Measurements from ENCODE around the gene HSPA12A.

HSPA12A gene

GRCh38 chr10:116673866-116674265, 68.5 kb downstream of the HSPA12A start:
- no peak for TF ChIP-seq Cebpa-rat (IDR thresholded peaks at IDR 0.05)
- Histone ChIP-seq H3K27ac (no peak overlapping the region), H3K4me2 (no peak overlapping the region), H3K4me1 (no peaks in the 10 kb centered on the region), H3K36me3 (no peaks in the 10 kb centered on the region), H3K9me3 (replicated peaks in 1 of 11) (no peaks in the 10 kb centered on the region), H3K27me3 (no peaks in the 10 kb centered on the region), H4K20me1 (no peaks in the 10 kb centered on the region; a peak in 1 of 22 replicates), H3K9ac (no peak overlapping the region), H3K4me3 (no peak overlapping the region)

GRCh38 chr10:116672891-116673290, 69.5 kb downstream of the HSPA12A start:
- no peaks in the 10 kb centered on the region for H3K36me3 ChIP-seq
- no peaks in the 10 kb centered on the region for H3K4me1 ChIP-seq
- no peaks in the 10 kb centered on the region for H3K9me3 ChIP-seq (replicated peaks in 1 of 11)
- H4K20me1 ChIP-seq: no peaks in the 10 kb centered on the region; a peak in 1 of 22 replicates
- TF ChIP-seq Cebpa-rat (IDR thresholded peaks at IDR 0.05): no peak
- H3K9ac ChIP-seq: no peak overlapping the region
- no peak overlapping the region for H3K27ac ChIP-seq
- no peak overlapping the region for H3K4me3 ChIP-seq
- no peaks in the 10 kb centered on the region for H3K27me3 ChIP-seq
- H3K4me2 ChIP-seq: no peak overlapping the region

- no peaks in the 10 kb centered on the region for H3K36me3 ChIP-seq
- no peak overlapping the region for H3K4me2 ChIP-seq
- no peak overlapping the region for H3K27ac ChIP-seq
- no peak overlapping the region for H3K9ac ChIP-seq
- H3K4me3 ChIP-seq: no peak overlapping the region
- no peaks in the 10 kb centered on the region for H3K4me1 ChIP-seq
- no peaks in the 10 kb centered on the region; a peak in 1 of 22 replicates for H4K20me1 ChIP-seq
- TF ChIP-seq Cebpa-rat (IDR thresholded peaks at IDR 0.05): no peak
- H3K9me3 ChIP-seq (replicated peaks in 1 of 11): peaks cover 0 to 6% (median 0%) of the 10 kb centered on the region in 11 experiments; a peak in 1 of 22 replicates
- H3K27me3 ChIP-seq: no peaks in the 10 kb centered on the region
These were observed 71.0 kb downstream of the HSPA12A start for GRCh38 chr10:116671274-116671926.

- no peak overlapping the region for H3K4me3 ChIP-seq
- no peaks in the 10 kb centered on the region for H3K4me1 ChIP-seq
- no peak for TF ChIP-seq Cebpa-rat (IDR thresholded peaks at IDR 0.05)
These were observed 71.7 kb downstream of the HSPA12A start for GRCh38 chr10:116670706-116671105.

GRCh38 chr10:116669832-116670644, 72.3 kb downstream of the HSPA12A start:
- no peak overlapping the region for H3K27ac ChIP-seq
- no peak overlapping the region for H3K4me2 ChIP-seq
- H3K4me3 ChIP-seq: no peak overlapping the region
- no peaks in the 10 kb centered on the region for H3K36me3 ChIP-seq
- no peak overlapping the region for H3K9ac ChIP-seq
- no peak for TF ChIP-seq Cebpa-rat (IDR thresholded peaks at IDR 0.05)
- H3K9me3 ChIP-seq (replicated peaks in 1 of 11): peaks cover 0 to 6% (median 0%) of the 10 kb centered on the region in 11 experiments; a peak in 1 of 22 replicates
- no peaks in the 10 kb centered on the region; a peak in 1 of 22 replicates for H4K20me1 ChIP-seq
- no peaks in the 10 kb centered on the region for H3K27me3 ChIP-seq
- no peaks in the 10 kb centered on the region for H3K4me1 ChIP-seq

More at GRCh38 chr10:116670706-116671105, 71.7 kb downstream of the HSPA12A start:
- Histone ChIP-seq H4K20me1 (no peaks in the 10 kb centered on the region; a peak in 1 of 22 replicates), H3K9me3 (replicated peaks in 1 of 11) (peaks cover 0 to 6% (median 0%) of the 10 kb centered on the region in 11 experiments; a peak in 1 of 22 replicates), H3K27ac (no peak overlapping the region), H3K36me3 (no peaks in the 10 kb centered on the region), H3K4me2 (no peak overlapping the region), H3K9ac (no peak overlapping the region), H3K27me3 (no peaks in the 10 kb centered on the region)

- Histone ChIP-seq H3K27ac (no peak overlapping the region), H3K4me1 (no peaks in the 10 kb centered on the region), H3K9me3 (replicated peaks in 1 of 11) (peaks cover 0 to 6% (median 0%) of the 10 kb centered on the region in 11 experiments; a peak in 1 of 22 replicates), H3K27me3 (no peaks in the 10 kb centered on the region), H3K36me3 (no peaks in the 10 kb centered on the region), H3K9ac (no peak overlapping the region), H3K4me3 (no peak overlapping the region), H3K4me2 (no peak overlapping the region), H4K20me1 (no peaks in the 10 kb centered on the region)
- no peak for TF ChIP-seq Cebpa-rat (IDR thresholded peaks at IDR 0.05)
These were observed 73.3 kb downstream of the HSPA12A start for GRCh38 chr10:116669080-116669479.

- TF ChIP-seq Cebpa-rat (IDR thresholded peaks at IDR 0.05): no peak
- Histone ChIP-seq H3K27ac (no peak overlapping the region), H3K4me1 (no peaks in the 10 kb centered on the region), H3K4me3 (no peak overlapping the region), H3K9me3 (replicated peaks in 1 of 11) (peaks cover 0 to 6% (median 0%) of the 10 kb centered on the region in 11 experiments; a peak in 1 of 22 replicates), H3K9ac (no peak overlapping the region), H3K36me3 (no peaks in the 10 kb centered on the region), H3K27me3 (no peaks in the 10 kb centered on the region), H4K20me1 (no peaks in the 10 kb centered on the region), H3K4me2 (no peak overlapping the region)
These were observed 73.9 kb downstream of the HSPA12A start for GRCh38 chr10:116668446-116668845.

GRCh38 chr10:116668018-116668417, 74.3 kb downstream of the HSPA12A start:
- peaks cover 0 to 6% (median 0%) of the 10 kb centered on the region in 11 experiments; a peak in 1 of 22 replicates for H3K9me3 ChIP-seq (replicated peaks in 1 of 11)
- no peak overlapping the region for H3K9ac ChIP-seq
- no peak overlapping the region for H3K4me2 ChIP-seq
- no peak overlapping the region for H3K27ac ChIP-seq
- H3K27me3 ChIP-seq: no peaks in the 10 kb centered on the region
- no peak overlapping the region for H3K4me3 ChIP-seq
- H4K20me1 ChIP-seq: no peaks in the 10 kb centered on the region
- no peak for TF ChIP-seq Cebpa-rat (IDR thresholded peaks at IDR 0.05)
- H3K36me3 ChIP-seq: no peaks in the 10 kb centered on the region
- H3K4me1 ChIP-seq: no peaks in the 10 kb centered on the region

- Histone ChIP-seq H3K36me3 (no peaks in the 10 kb centered on the region), H3K27ac (no peak overlapping the region), H3K9me3 (replicated peaks in 1 of 11) (peaks cover 0 to 6% (median 0%) of the 10 kb centered on the region in 11 experiments; a peak in 1 of 22 replicates), H3K4me3 (no peak overlapping the region), H4K20me1 (no peaks in the 10 kb centered on the region), H3K4me1 (no peaks in the 10 kb centered on the region), H3K9ac (no peak overlapping the region), H3K4me2 (no peak overlapping the region), H3K27me3 (no peaks in the 10 kb centered on the region)
- no peak for TF ChIP-seq Cebpa-rat (IDR thresholded peaks at IDR 0.05)
These were observed 74.9 kb downstream of the HSPA12A start for GRCh38 chr10:116667484-116667883.

Measured in BLaER1 treated with 17β-estradiol and CSF1 and Interleukin-3, amounts not matched to agents 10 nM and 100 nM (cell line).